Adrenal gland (tissue), 12 donors: ENCODE data around the gene TFF1. TPM values are rescaled to one million over a fixed set of nuclear protein-coding genes. Genes with fewer than 3 reads are reported as not detected.
A peak's percentile ranks its signal among the peaks of the same experiment; 100 is the strongest.

Experiments
- DNase-seq, 7 donors: peaks; one replicate each; pipeline ENCODE4 v3.0.0-alpha.2; 2019 to 2020
- H3K27ac ChIP-seq, 5 donors: fragments of 200-600 bp; sonication (generic) in 4 of 5; 1 replicate in 3 of 5; 2 replicates in 2 of 5; pipeline versions ENCODE4 v1.5.1 to v1.8.0; 2016 to 2020; ENCODE audit warnings: mild to moderate bottlenecking in 1 of 5
- H3K27me3 ChIP-seq: fragments of 200-600 bp; 2 replicates; pipeline ENCODE4 v1.8.0; 2021
- H3K36me3 ChIP-seq, 2 donors: fragments of 200-600 bp; replicated peaks in 1 of 2; 1 replicate in 1 of 2; 2 replicates in 1 of 2; pipeline versions ENCODE4 v1.5.1 to v1.8.0; 2018 to 2022
- H3K4me1 ChIP-seq, 2 donors: fragments of 200-600 bp; replicated peaks in 1 of 2; 1 replicate in 1 of 2; 2 replicates in 1 of 2; pipeline versions ENCODE4 v1.5.1 to v1.8.0; 2018 to 2021
- H3K4me3 ChIP-seq, 4 donors: fragments of 200-600 bp; sonication (generic) in 3 of 4; one replicate each; pipeline ENCODE4 v1.5.1; 2016 to 2018
- H3K9me3 ChIP-seq, 3 donors: fragments of 200-600 bp; sonication (generic) in 1 of 3; replicated peaks in 1 of 3; 1 replicate in 2 of 3; 2 replicates in 1 of 3; pipeline versions ENCODE4 v1.5.1 to v1.8.0; 2016 to 2021
- POLR2A ChIP-seq, 2 donors: fragments of 450-650 bp; IDR thresholded peaks; one replicate each; pipeline ENCODE4 v1.6.1; 2017; ENCODE audit warnings: antibody characterized with exemption in 2 of 2, mild to moderate bottlenecking in 2 of 2, moderate library complexity in 1 of 2
- WGBS, 4 donors: extraction: QIAGEN DNeasy Blood & Tissue Kit in 2 of 4; methylation state at CpG; one replicate each; pipeline versions ENCODE4 v1.1.5 to v1.1.7; 2013 to 2017; 5-methylcytosine and 5-hydroxymethylcytosine counted together
- intact Hi-C, 2 donors: fragments of 100-400 bp; cut with DNase I; formaldehyde crosslinking; loops; one replicate each; pipeline versions ENCODE4 v1.14.1 to v1.15.0; 2022 to 2023
- polyA plus RNA-seq, 3 donors: library from polyadenylated mRNA; stranded (reverse); fragments of 200-250 nt in 2 of 3; fragments of 350-450 nt in 1 of 3; fragmentation: Illumina TruSeq in 1 of 3; extraction: RNeasy Lipid Tissue Mini Kit (QIAGEN cat#74804) in 1 of 3; gene quantifications; one replicate each; pipeline ENCODE4 v1.2.3, GENCODE V29; 2013 to 2014
- total RNA-seq, 9 donors: library from RNA; depleted of rRNA in 4 of 9; stranded (reverse); fragments of >200 nt in 4 of 9; fragments of 120-200 nt in 1 of 9; fragmentation: NEBNext Ultra II Directional in 1 of 9; extraction: Animal tissue kit (Norgen Biotek cat#: 25700) in 1 of 9; gene quantifications; one replicate each; pipeline versions ENCODE4 v1.1.0 to v1.2.4, GENCODE V29; 2013 to 2023
- TF ChIP-seq, protein P1 (sequence below), 6 experiments: fragments of 450-650 bp in 4 of 6; fragments of 200-600 bp in 2 of 6; sonication (generic) in 1 of 6; IDR thresholded peaks; 1 replicate in 5 of 6; 2 replicates in 1 of 6; pipeline versions ENCODE4 v1.5.1 to v1.8.0; 2016 to 2021; ENCODE audit warnings: antibody characterized with exemption in 6 of 6, mild to moderate bottlenecking in 2 of 6, moderate library complexity in 1 of 6
- donor health status: healthy with polysubstance abuse.
- donor health status: Bipolar disorder and iron deficiency.
- donor health status: DM: yes; HTN: yes; CAD: no.
- donor health status: DM: no; HTN: no; CAD: no.
- donor health status: DM: no; HTN: no; CAD: no.
- donor health status: DM: yes; HTN: yes; CAD: no.

The TFF1 gene
- total and polyA plus RNA-seq, 12 donors = 0.39 to 1.5 (median 0.72) TPM; not detected in 9

DNA sequence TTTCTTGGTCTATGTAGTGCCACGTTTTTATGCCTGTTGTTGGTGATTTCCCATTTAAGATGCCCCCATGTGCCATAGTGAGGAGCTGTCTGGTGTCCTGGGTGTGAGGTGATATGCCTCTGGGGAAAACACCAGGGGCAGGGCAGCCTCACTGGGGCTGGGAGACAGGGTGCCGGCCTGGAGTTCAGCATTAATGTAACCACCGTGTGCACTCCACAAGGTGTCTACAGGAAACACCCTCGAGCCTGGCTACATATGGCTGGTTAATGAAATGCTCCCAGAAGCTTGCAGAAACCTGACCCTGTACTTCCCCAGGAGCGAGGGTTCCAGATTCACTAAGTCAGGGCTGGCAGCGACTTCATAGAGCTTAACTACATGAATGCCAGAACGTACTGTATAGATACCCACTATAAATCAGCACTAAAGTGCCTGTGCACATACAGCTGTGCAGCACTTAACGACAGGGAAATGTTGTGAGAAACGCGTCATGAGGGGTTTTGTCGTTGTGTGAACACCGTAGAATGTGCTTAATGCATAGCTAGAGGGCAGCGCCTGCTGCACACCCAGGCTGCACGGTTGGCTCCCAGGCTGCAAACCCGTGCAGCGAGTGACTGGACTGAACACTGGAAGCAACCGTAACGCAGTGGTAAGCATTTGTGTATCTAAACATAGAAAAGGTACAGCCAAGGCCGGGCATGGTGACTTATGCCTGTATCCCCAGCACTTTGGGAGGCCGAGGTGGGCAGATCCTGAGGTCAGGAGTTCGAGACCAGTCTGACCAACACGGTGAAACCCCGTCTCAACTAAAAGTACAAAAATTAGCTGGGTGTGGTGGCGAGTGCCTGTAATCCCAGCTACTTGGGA is 25.9 kb downstream of the TFF1 start:
- WGBS, 4 donors = 73 to 83% (median 80%) methylated on average over 22 to 24 of the region's 24 CpGs
- Histone ChIP-seq H3K36me3 (no peaks in the 10 kb centered on the region), H3K27ac (no peak overlapping the region), H3K9me3 (no peaks in the 10 kb centered on the region), H3K27me3 (peaks cover 18% of the 10 kb centered on the region), H3K4me3 (no peak overlapping the region), H3K4me1 (no peaks in the 10 kb centered on the region)
- intact Hi-C loops = no loop called here
- DNase-seq = peak in 2 of 7 donors; percentile 12 to 39
- TF ChIP-seq, protein P1, sequence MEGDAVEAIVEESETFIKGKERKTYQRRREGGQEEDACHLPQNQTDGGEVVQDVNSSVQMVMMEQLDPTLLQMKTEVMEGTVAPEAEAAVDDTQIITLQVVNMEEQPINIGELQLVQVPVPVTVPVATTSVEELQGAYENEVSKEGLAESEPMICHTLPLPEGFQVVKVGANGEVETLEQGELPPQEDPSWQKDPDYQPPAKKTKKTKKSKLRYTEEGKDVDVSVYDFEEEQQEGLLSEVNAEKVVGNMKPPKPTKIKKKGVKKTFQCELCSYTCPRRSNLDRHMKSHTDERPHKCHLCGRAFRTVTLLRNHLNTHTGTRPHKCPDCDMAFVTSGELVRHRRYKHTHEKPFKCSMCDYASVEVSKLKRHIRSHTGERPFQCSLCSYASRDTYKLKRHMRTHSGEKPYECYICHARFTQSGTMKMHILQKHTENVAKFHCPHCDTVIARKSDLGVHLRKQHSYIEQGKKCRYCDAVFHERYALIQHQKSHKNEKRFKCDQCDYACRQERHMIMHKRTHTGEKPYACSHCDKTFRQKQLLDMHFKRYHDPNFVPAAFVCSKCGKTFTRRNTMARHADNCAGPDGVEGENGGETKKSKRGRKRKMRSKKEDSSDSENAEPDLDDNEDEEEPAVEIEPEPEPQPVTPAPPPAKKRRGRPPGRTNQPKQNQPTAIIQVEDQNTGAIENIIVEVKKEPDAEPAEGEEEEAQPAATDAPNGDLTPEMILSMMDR (IDR thresholded peaks at IDR 0.05) = no peak
- TF ChIP-seq POLR2A (IDR thresholded peaks at IDR 0.05) = no peak

DNA sequence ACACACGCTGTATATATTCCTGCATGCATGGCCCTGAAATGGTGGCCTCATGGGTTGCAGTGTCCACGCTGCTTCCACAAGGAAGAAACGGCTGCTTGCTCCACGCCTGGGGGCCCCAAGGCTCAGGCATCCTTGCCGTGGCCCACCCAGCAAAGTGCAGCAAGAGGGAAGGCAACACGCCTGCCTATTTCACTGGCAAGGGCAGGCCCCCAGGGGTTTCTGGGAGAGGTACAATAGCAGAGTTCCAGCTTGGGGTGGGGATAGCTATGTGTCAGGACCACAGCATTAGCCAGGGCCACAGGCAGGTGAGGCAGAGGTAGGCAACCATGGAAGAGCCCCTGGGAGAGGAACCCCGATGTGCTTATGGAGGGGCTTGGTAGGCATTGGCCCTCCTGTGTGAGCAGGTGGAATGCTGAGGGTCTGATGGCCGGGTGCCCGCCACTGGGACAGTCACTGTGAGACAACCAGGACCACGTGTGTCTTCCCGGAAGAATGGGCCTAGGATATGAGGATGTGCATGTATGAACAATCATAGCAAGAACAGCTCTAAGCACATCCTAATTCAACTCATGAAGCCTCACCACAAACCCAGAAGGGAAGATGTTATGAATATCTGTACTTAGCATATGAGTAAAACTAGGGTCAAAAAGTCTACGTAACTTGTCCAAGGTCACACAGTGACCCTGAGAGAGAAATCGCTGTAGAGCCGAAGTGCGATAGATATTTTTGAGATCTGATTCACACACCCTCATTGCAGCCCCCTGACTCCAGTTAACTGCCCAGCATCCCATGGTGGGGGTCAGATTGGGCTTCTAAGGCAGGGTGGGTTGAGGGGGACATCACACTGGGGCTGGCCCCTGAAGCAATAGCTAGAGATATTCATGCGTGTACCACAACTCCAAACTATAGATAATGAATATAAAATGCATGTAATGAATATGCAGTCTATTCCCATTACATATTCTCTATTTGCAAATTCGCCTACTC is 27.3 kb downstream of the TFF1 start:
- Histone ChIP-seq H3K4me1 (no peaks in the 10 kb centered on the region), H3K27ac (no peak overlapping the region), H3K4me3 (no peak overlapping the region), H3K9me3 (no peaks in the 10 kb centered on the region), H3K27me3 (peaks cover 20% of the 10 kb centered on the region), H3K36me3 (no peaks in the 10 kb centered on the region)
- no peak for TF ChIP-seq POLR2A (IDR thresholded peaks at IDR 0.05)
- intact Hi-C loops = no loop called here
- peak in 1 of 7 donors; percentile 7 for DNase-seq
- WGBS, 4 donors = 76 to 88% (median 82%) methylated on average over 14 to 17 of the region's 17 CpGs

DNA sequence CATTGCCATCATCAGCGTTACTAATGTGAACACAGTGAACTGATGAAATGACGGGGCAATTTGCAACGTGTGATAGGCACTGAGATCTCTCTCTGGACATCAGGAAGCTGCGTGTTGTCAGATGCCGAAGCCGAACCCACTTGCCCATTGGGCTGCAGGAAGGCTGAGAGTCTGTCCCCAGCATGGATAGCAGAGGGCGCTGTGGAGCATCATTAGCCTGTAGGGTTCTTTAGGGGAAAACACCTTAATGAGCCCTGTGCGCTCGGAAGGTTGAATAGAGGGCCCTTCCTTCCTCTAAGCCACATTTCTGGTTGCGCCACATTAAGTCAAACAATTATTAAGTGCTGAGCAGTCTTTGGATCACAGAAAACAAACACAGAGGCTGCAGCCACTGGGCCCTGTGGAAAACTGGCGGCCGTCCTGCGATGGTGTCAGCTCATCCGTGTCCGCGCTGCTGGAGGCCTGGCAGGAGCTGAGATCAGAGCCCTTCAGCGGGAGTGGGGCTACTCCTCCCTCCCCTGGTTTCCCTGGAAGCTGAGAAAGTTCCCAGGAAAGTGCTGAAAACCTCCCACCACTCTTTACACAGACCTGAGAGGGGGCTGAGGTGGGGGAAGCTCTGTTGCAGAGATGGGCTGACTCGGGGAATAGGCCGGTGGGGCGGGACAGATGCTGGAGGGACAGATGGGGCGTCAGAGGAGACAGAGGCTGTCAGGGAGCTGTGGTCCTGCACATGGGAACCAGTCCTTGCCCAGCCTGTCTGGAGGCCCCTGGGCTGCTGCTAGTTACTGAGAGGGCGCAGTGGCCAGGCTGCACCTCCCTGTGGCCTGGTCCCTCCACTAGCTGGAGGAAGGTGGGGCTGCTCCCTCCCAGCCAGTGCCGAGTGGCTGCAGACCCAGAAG is 28.3 kb downstream of the TFF1 start:
- Histone ChIP-seq H3K27ac (no peak overlapping the region), H3K9me3 (no peaks in the 10 kb centered on the region), H3K27me3 (peaks cover 20% of the 10 kb centered on the region), H3K4me1 (no peaks in the 10 kb centered on the region), H3K36me3 (no peaks in the 10 kb centered on the region), H3K4me3 (no peak overlapping the region)
- peak; percentile 45 to 85 (median 64) for DNase-seq
- intact Hi-C loops = no loop called here
- WGBS, 4 donors = 45 to 57% (median 52%) methylated on average over 19 to 23 of the region's 23 CpGs
- TF ChIP-seq, protein P1 (IDR thresholded peaks at IDR 0.05) = peak; percentile 23 to 63 (median 50)
- no peak for TF ChIP-seq POLR2A (IDR thresholded peaks at IDR 0.05)

DNA sequence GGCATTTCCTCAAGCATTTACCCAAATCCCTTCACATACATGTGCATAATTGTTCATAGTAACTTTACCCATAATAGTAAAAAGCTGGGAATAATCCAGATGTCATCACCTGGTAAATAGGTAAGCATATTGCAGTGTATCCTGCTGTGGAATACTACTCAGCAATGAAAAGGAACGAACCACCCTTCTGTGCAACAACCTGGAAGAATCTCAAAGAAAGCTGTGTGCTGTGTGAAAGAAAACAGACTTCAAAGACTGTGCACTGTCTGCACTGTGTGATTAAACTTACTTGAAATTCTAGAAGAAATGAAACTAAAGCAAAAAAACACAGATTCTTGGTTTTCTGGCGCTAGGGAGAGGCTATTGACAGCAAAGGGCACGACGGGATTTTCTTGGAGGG is 29.1 kb downstream of the TFF1 start:
- TF ChIP-seq POLR2A (IDR thresholded peaks at IDR 0.05) = no peak
- TF ChIP-seq, protein P1 (IDR thresholded peaks at IDR 0.05) = no peak
- no peak for DNase-seq
- no peaks in the 10 kb centered on the region for H3K36me3 ChIP-seq
- 83 to 89% (median 89%) methylated on average over 4 of the region's 4 CpGs for WGBS, 4 donors
- H3K27me3 ChIP-seq = peaks cover 25% of the 10 kb centered on the region
- no peaks in the 10 kb centered on the region for H3K9me3 ChIP-seq
- no peak overlapping the region for H3K4me3 ChIP-seq
- no peak overlapping the region for H3K27ac ChIP-seq
- H3K4me1 ChIP-seq = no peaks in the 10 kb centered on the region
- intact Hi-C loops = no loop called here
